Neural progenitor cell (in vitro differentiated cells): ENCODE data around the gene COA3.

Experiments used
- EZH2 ChIP-seq: fragments of 200-600 bp; sonication (generic); IDR thresholded peaks from 2 replicates; pipeline ENCODE4 v1.6.1; 2017; ENCODE audit warnings: antibody characterized with exemption, mild to moderate bottlenecking, moderate library complexity
- EZH2phosphoT487 ChIP-seq: fragments of 200-600 bp; sonication (generic); IDR thresholded peaks from 2 replicates; pipeline ENCODE4 v1.6.1; 2017; ENCODE audit warnings: antibody characterized with exemption
- TF ChIP-seq, protein P1 (sequence below): fragments of 200-600 bp; sonication (generic); IDR thresholded peaks from 2 replicates; pipeline ENCODE4 v1.5.1; 2017; ENCODE audit warnings: antibody characterized with exemption, mild to moderate bottlenecking

DNA sequence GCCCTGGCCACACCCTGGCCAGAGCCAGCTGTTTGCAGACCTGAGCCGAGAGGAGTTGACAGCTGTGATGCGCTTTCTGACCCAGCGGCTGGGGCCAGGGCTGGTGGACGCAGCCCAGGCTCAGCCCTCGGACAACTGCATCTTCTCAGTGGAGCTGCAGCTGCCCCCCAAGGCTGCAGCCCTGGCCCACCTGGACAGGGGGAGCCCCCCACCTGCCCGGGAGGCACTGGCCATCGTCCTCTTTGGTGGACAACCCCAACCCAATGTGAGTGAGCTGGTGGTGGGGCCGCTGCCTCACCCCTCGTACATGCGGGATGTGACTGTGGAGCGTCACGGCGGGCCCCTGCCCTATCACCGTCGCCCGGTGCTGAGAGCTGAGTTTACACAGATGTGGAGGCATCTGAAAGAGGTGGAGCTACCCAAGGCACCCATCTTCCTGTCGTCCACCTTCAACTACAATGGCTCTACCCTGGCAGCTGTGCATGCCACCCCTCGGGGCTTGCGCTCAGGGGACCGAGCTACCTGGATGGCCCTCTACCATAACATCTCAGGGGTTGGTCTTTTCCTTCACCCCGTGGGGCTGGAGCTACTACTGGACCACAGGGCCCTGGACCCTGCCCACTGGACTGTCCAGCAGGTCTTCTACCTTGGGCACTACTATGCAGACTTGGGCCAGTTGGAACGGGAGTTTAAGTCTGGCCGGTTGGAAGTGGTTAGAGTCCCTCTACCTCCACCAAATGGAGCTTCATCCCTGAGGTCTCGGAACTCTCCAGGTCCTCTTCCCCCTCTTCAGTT is 46.5 kb upstream of the COA3 start:
- TF ChIP-seq, protein P1, sequence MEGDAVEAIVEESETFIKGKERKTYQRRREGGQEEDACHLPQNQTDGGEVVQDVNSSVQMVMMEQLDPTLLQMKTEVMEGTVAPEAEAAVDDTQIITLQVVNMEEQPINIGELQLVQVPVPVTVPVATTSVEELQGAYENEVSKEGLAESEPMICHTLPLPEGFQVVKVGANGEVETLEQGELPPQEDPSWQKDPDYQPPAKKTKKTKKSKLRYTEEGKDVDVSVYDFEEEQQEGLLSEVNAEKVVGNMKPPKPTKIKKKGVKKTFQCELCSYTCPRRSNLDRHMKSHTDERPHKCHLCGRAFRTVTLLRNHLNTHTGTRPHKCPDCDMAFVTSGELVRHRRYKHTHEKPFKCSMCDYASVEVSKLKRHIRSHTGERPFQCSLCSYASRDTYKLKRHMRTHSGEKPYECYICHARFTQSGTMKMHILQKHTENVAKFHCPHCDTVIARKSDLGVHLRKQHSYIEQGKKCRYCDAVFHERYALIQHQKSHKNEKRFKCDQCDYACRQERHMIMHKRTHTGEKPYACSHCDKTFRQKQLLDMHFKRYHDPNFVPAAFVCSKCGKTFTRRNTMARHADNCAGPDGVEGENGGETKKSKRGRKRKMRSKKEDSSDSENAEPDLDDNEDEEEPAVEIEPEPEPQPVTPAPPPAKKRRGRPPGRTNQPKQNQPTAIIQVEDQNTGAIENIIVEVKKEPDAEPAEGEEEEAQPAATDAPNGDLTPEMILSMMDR: no peak
- TF ChIP-seq EZH2phosphoT487 (no peak), EZH2 (no peak)
